ENCODE measurements around the gene ADGRL4. TPM values are rescaled to one million over a fixed set of nuclear protein-coding genes. Genes with fewer than 3 reads are reported as not detected.

Gene ADGRL4
- total and polyA plus RNA-seq, 9 of the 15 experiments (the other 6 are each of a cell fraction or from before 2014, with no cell fraction given) = not detected

DNA sequence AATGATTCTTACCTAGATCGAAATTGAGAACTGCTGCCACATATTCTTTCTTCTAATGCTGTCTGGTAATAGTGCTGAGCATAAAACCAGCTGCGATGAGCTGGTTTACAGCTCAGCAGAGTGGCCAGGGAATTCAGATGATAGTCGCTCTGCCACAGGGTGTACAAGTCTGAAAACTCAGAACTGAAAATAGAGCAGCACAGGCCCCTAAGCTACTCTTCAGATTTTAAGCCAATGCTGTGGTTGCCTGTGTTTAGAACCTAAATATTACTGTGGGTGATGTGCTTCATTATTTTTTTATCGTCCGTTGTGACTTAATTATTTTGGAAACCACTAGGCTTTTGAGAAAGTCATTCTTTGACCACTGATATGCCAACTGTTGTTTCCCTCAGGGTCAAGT is 152.0 kb downstream of the ADGRL4 start:
- Histone ChIP-seq H3K4me2 (ENCODE audit: insufficient read depth, low read length) (no peak overlapping the region), H2AFZ (ENCODE audit: low read depth, low read length) (no peak overlapping the region), H3K79me2 (ENCODE audit: control insufficient read depth, insufficient read depth, low read length) (no peaks in the 10 kb centered on the region), H3K9me3 (replicated peaks; ENCODE audit: control insufficient read depth, insufficient read depth, low read depth, low read length) (no peaks in the 10 kb centered on the region), H3K27ac (ENCODE audit: extremely low read depth, low read depth, low read length) (no peak overlapping the region), H3K27me3 (ENCODE audit: control insufficient read depth in 2 of 2, insufficient read depth in 2 of 2, low read length in 2 of 2) (no peaks in the 10 kb centered on the region), H3K36me3 (ENCODE audit: control insufficient read depth, insufficient read depth, low read length) (no peaks in the 10 kb centered on the region), H3K9me1 (ENCODE audit: control insufficient read depth, insufficient read depth, low read length) (no peaks in the 10 kb centered on the region), H3K4me3 (no peak overlapping the region), H4K20me1 (replicated peaks; ENCODE audit: control insufficient read depth, insufficient read depth, low read length) (no peaks in the 10 kb centered on the region), H3K9ac (ENCODE audit: insufficient read depth in 1 of 2, low read depth in 2 of 2, low read length in 2 of 2) (no peak overlapping the region), H3K4me1 (replicated peaks in 1 of 2; ENCODE audit: control insufficient read depth in 2 of 2, insufficient read depth in 2 of 2, low read length in 2 of 2) (no peaks in the 10 kb centered on the region)
- in situ Hi-C loops (cut with MboI) (no loop called here), intact Hi-C loops (cut with micrococcal nuclease) (no loop called here)
- ChIA-PET CTCF (ENCODE audit: low intra/inter-chr PET ratio) (no interaction called here), POLR2A (no interaction called here)
- WGBS (ENCODE audit: insufficient coverage, low coverage, missing lambda C conversion rate) = 1% methylated on average over 5 of the region's 5 CpGs
- no peak for DNase-seq (ENCODE audit: extremely low read depth in 1 of 4, low spot score in 3 of 4)
- no TSS peak for BruUV-seq (replicated peaks)
- no peak for ATAC-seq
- no peak for TF ChIP-seq ZNF77 (CRISPR knock-in tag; IDR thresholded peaks at IDR 0.05)
- no peak for TF ChIP-seq MTA3 (IDR thresholded peaks at IDR 0.05; ENCODE audit: borderline replicate concordance)
- FAIRE-seq = no peak

DNA sequence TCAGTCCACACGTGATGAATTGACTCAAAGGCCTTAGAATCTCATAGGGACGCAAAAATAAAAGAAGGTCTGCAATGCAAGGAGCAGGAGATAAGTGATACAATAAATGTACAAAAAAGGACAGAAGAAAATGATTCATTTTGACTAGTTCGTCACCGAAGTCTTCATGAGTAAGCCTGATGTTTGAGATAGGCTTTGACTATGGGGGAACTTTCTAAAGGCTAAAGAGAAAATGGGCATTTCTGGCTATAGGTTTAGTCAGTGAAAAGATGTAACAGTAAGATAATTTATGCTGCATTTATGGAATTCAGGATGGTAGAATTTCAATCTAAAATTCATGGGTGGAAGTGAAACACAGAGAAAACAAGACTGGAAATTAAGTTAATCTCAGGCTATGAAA is 163.0 kb downstream of the ADGRL4 start:
- no peak overlapping the region for H3K4me2 ChIP-seq (ENCODE audit: insufficient read depth, low read length)
- H3K79me2 ChIP-seq (ENCODE audit: control insufficient read depth, insufficient read depth, low read length) = no peaks in the 10 kb centered on the region
- POLR2A ChIA-PET = no interaction called here
- BruUV-seq (replicated peaks) = no TSS peak
- WGBS (ENCODE audit: insufficient coverage, low coverage, missing lambda C conversion rate) = 1% methylated on average over 4 of the region's 4 CpGs
- H3K27ac ChIP-seq (ENCODE audit: extremely low read depth, low read depth, low read length) = no peak overlapping the region
- H3K27me3 ChIP-seq (ENCODE audit: control insufficient read depth in 2 of 2, insufficient read depth in 2 of 2, low read length in 2 of 2) = no peaks in the 10 kb centered on the region
- intact Hi-C loops (cut with micrococcal nuclease) (no loop called here), in situ Hi-C loops (cut with MboI) (no loop called here)
- no peak for ATAC-seq
- FAIRE-seq = no peak
- CTCF ChIA-PET (ENCODE audit: low intra/inter-chr PET ratio) = no interaction called here
- no peaks in the 10 kb centered on the region for H3K4me1 ChIP-seq (replicated peaks in 1 of 2; ENCODE audit: control insufficient read depth in 2 of 2, insufficient read depth in 2 of 2, low read length in 2 of 2)
- H3K9me1 ChIP-seq (ENCODE audit: control insufficient read depth, insufficient read depth, low read length) = no peaks in the 10 kb centered on the region
- H3K4me3 ChIP-seq = no peak overlapping the region
- H2AFZ ChIP-seq (ENCODE audit: low read depth, low read length) = no peak overlapping the region
- DNase-seq (ENCODE audit: extremely low read depth in 1 of 4, low spot score in 3 of 4) = no peak
- H3K9ac ChIP-seq (ENCODE audit: insufficient read depth in 1 of 2, low read depth in 2 of 2, low read length in 2 of 2) = no peak overlapping the region
- H3K36me3 ChIP-seq (ENCODE audit: control insufficient read depth, insufficient read depth, low read length) = no peaks in the 10 kb centered on the region
- H4K20me1 ChIP-seq (replicated peaks; ENCODE audit: control insufficient read depth, insufficient read depth, low read length) = no peaks in the 10 kb centered on the region
- TF ChIP-seq RNF2 (IDR thresholded peaks at IDR 0.05) = no peak
- no peak for TF ChIP-seq ELF2 (CRISPR knock-in tag; IDR thresholded peaks at IDR 0.05)
- TF ChIP-seq RBM34 (IDR thresholded peaks at IDR 0.05; ENCODE audit: borderline replicate concordance, insufficient read depth, low read length) = no peak
- no peak for TF ChIP-seq CBFB (CRISPR knock-in tag; IDR thresholded peaks at IDR 0.05)
- TF ChIP-seq NUFIP1 (IDR thresholded peaks at IDR 0.05; ENCODE audit: partially characterized antibody) = no peak
- TF ChIP-seq ZC3H11A (IDR thresholded peaks at IDR 0.05; ENCODE audit: low read depth, low read length) = no peak
- no peak for TF ChIP-seq KLF13 (tag; IDR thresholded peaks at IDR 0.05; ENCODE audit: borderline replicate concordance, low read depth)
- TF ChIP-seq GABPB1 (CRISPR knock-in tag; IDR thresholded peaks at IDR 0.05) = no peak
- H3K9me3 ChIP-seq (replicated peaks; ENCODE audit: control insufficient read depth, insufficient read depth, low read depth, low read length) = no peaks in the 10 kb centered on the region
